HEK293 (cell line): Measurements from ENCODE around the gene SNX20.

Source experiments
- CTCF ChIA-PET: fragments of 350-600 bp; formaldehyde crosslinking; extraction: SDS; loops from one replicate; lab custom pipeline; 2021; ENCODE audit warnings: antibody characterized with exemption; lab: Yijun Ruan, JAX
- POLR2A ChIA-PET: fragments of 300-600 bp; formaldehyde crosslinking; extraction: SDS; loops from one replicate; lab custom pipeline; 2020; ENCODE audit warnings: antibody characterized with exemption, inconsistent platforms; lab: Yijun Ruan, JAX
- H3K27ac ChIP-seq: fragments of 200-500 bp; sonication (Bioruptor generic); 2 replicates; pipeline ENCODE4 v1.5.1; 2014; ENCODE audit warnings: low read depth, low read length, control low read depth, inconsistent platforms; ENCODE audit errors: extremely low read depth
- H3K36me3 ChIP-seq, 2 experiments: fragments of 200-500 bp in 1 of 2; sonication (Bioruptor generic) in 1 of 2; 1 replicate in 1 of 2; 2 replicates in 1 of 2; pipeline ENCODE4 v1.5.1; 2014 to 2017; ENCODE audit warnings: inconsistent platforms in 2 of 2, low read length in 2 of 2; ENCODE audit not compliant: control insufficient read depth in 2 of 2, insufficient read depth in 1 of 2
- H3K4me1 ChIP-seq: fragments of 200-500 bp; sonication (Bioruptor generic); 2 replicates; pipeline ENCODE4 v1.5.1; 2014; ENCODE audit warnings: mild to moderate bottlenecking, low read length, inconsistent platforms; ENCODE audit not compliant: control insufficient read depth, insufficient read depth
- H3K4me3 ChIP-seq: 2 replicates; pipeline ENCODE4 v1.5.1; 2011; ENCODE audit warnings: low read depth, mild to moderate bottlenecking, control low read depth, low read length, moderate library complexity
- H3K9me3 ChIP-seq: fragments of 200-500 bp; sonication (Bioruptor generic); 2 replicates; pipeline ENCODE4 v1.5.1; 2014; ENCODE audit warnings: low read depth, low read length, inconsistent platforms; ENCODE audit not compliant: control insufficient read depth, insufficient read depth
- BCL11B ChIP-seq: fragments of 450-650 bp; formaldehyde crosslinking; IDR thresholded peaks from 2 replicates; pipeline ENCODE4 v1.5.1; 2016; ENCODE audit warnings: low read depth, missing biosample characterization, missing genetic modification characterization
- HOXA7 ChIP-seq: sonication (generic); formaldehyde crosslinking; IDR thresholded peaks from 2 replicates; pipeline ENCODE4 v1.8.1; 2022; ENCODE audit warnings: missing genetic modification reagents, borderline replicate concordance
- RBAK ChIP-seq: fragments of 450-650 bp; formaldehyde crosslinking; IDR thresholded peaks from 2 replicates; pipeline ENCODE4 v1.5.1; 2016; ENCODE audit warnings: missing biosample characterization, missing genetic modification characterization
- SP3 ChIP-seq: fragments of 450-650 bp; formaldehyde crosslinking; IDR thresholded peaks from 2 replicates; pipeline ENCODE4 v1.5.1; 2016; ENCODE audit warnings: missing biosample characterization, missing genetic modification characterization
- ZNF146 ChIP-seq: fragments of 450-650 bp; formaldehyde crosslinking; IDR thresholded peaks from 2 replicates; pipeline ENCODE4 v1.5.1; 2016; ENCODE audit warnings: missing biosample characterization, missing genetic modification characterization
- ZNF184 ChIP-seq: fragments of 450-650 bp; IDR thresholded peaks from 2 replicates; pipeline ENCODE4 v1.5.1; 2018; ENCODE audit warnings: missing biosample characterization, mild to moderate bottlenecking, missing genetic modification characterization
- ZNF221 ChIP-seq: fragments of 450-650 bp; formaldehyde crosslinking; IDR thresholded peaks from 2 replicates; pipeline ENCODE4 v1.5.1; 2017; ENCODE audit warnings: missing biosample characterization, missing genetic modification characterization, borderline replicate concordance
- ZNF416 ChIP-seq: fragments of 450-650 bp; formaldehyde crosslinking; IDR thresholded peaks from 2 replicates; pipeline ENCODE4 v1.5.1; 2016; ENCODE audit warnings: missing biosample characterization, missing genetic modification characterization
- ZNF555 ChIP-seq: fragments of 450-650 bp; formaldehyde crosslinking; conservative IDR thresholded peaks from 2 replicates; pipeline ENCODE4 v1.5.1; 2017; ENCODE audit warnings: missing biosample characterization, mild to moderate bottlenecking, missing genetic modification characterization, inconsistent platforms
- ZNF558 ChIP-seq: fragments of 450-650 bp; formaldehyde crosslinking; IDR thresholded peaks from 2 replicates; pipeline ENCODE4 v1.5.1; 2016; ENCODE audit warnings: missing biosample characterization, missing genetic modification characterization
- ZNF610 ChIP-seq: fragments of 450-650 bp; formaldehyde crosslinking; IDR thresholded peaks from 2 replicates; pipeline ENCODE4 v1.5.1; 2016; ENCODE audit warnings: missing biosample characterization, missing genetic modification characterization, borderline replicate concordance
- ZNF660 ChIP-seq: fragments of 450-650 bp; IDR thresholded peaks from 2 replicates; pipeline ENCODE4 v1.5.1; 2018; ENCODE audit warnings: missing biosample characterization, mild to moderate bottlenecking, missing genetic modification characterization
- ZNF664 ChIP-seq: fragments of 450-650 bp; formaldehyde crosslinking; IDR thresholded peaks from 2 replicates; pipeline ENCODE4 v1.5.1; 2016; ENCODE audit warnings: missing biosample characterization, missing genetic modification characterization
- ZNF701 ChIP-seq: fragments of 450-650 bp; formaldehyde crosslinking; IDR thresholded peaks from 2 replicates; pipeline ENCODE4 v1.5.1; 2016; ENCODE audit warnings: missing biosample characterization, missing genetic modification characterization
- ZNF843 ChIP-seq: fragments of 450-650 bp; formaldehyde crosslinking; IDR thresholded peaks from 2 replicates; pipeline ENCODE4 v1.5.1; 2016; ENCODE audit warnings: missing biosample characterization, missing genetic modification characterization
- TF ChIP-seq, protein P1 (sequence below): fragments of 450-650 bp; formaldehyde crosslinking; IDR thresholded peaks from 2 replicates; pipeline ENCODE4 v1.5.1; 2016; ENCODE audit warnings: missing biosample characterization, missing genetic modification characterization
- TF ChIP-seq, protein P2 (sequence below): fragments of 450-650 bp; formaldehyde crosslinking; conservative IDR thresholded peaks from 2 replicates; pipeline ENCODE4 v1.5.1; 2016; ENCODE audit warnings: low read depth, missing biosample characterization, missing genetic modification characterization
- TF ChIP-seq, protein P3 (sequence below): fragments of 450-650 bp; formaldehyde crosslinking; IDR thresholded peaks from 2 replicates; pipeline ENCODE4 v1.5.1; 2016; ENCODE audit warnings: missing biosample characterization, missing genetic modification characterization

The SNX20 gene

DNA sequence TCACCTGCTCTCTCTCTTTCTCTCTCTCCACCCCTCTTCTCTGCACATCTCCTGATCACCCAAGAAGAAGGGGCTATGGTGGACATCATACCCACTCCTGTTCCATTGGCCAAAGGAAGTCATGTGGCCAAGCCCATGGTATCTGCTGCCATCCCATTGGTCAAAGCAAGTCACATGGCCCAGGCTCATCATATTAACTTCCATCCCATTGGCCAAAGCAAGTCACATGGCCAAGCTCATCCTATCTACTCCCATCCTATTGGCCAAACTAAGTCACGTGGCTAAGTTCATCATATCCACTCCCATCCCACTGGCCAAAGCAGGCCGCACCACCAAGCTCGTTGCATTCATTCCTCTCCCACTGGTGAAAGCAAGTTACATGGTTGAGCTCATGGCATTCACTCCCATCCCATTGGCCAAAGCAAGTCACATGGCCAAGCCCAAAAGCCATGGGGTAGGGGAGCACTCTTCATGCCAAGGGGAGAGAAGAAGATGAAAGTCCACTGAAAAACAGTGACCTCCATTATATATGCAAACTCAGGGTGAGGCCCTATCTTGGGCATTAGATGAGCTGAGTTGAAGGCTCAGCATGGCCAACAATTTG lies 29.2 kb downstream of the SNX20 start (continued):
- TF ChIP-seq, protein P1, sequence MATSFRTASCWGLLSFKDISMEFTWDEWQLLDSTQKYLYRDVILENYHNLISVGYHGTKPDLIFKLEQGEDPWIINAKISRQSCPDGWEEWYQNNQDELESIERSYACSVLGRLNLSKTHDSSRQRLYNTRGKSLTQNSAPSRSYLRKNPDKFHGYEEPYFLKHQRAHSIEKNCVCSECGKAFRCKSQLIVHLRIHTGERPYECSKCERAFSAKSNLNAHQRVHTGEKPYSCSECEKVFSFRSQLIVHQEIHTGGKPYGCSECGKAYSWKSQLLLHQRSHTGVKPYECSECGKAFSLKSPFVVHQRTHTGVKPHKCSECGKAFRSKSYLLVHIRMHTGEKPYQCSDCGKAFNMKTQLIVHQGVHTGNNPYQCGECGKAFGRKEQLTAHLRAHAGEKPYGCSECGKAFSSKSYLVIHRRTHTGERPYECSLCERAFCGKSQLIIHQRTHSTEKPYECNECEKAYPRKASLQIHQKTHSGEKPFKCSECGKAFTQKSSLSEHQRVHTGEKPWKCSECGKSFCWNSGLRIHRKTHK (tag by site-specific recombination) = no peak
- TF ChIP-seq ZNF610 (tag by site-specific recombination) (no peak), RBAK (tag by site-specific recombination) (no peak), ZNF184 (no peak), ZNF558 (no peak), SP3 (tag by site-specific recombination) (no peak), ZNF660 (tag by site-specific recombination) (no peak), ZNF555 (tag by site-specific recombination) (no peak)

DNA sequence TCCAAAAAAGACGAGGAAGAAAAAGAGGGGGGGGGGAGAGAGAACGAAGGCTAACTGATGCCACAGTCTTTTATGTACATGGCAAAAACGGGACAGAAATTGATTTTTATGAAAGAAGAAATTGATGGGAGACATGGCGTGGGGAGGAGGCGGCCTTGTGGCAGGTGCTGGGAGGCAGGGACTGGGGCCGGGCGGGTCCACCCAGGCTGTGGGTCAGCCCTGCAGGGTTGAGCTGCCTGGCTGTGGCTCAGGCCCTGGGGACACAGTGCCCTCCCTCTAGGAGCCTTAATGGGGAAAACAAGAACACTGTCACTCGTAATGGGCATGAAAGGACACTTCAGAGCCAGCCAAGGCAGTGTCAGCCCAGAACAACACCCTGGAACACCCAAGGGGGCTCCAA lies 34.8 kb downstream of the SNX20 start:
- Histone ChIP-seq H3K36me3 (no peaks in the 10 kb centered on the region), H3K4me3 (no peak overlapping the region), H3K4me1 (no peaks in the 10 kb centered on the region), H3K9me3 (no peaks in the 10 kb centered on the region), H3K27ac (no peak overlapping the region)
- ChIA-PET CTCF (no interaction called here), POLR2A (no interaction called here)
- TF ChIP-seq, protein P2, sequence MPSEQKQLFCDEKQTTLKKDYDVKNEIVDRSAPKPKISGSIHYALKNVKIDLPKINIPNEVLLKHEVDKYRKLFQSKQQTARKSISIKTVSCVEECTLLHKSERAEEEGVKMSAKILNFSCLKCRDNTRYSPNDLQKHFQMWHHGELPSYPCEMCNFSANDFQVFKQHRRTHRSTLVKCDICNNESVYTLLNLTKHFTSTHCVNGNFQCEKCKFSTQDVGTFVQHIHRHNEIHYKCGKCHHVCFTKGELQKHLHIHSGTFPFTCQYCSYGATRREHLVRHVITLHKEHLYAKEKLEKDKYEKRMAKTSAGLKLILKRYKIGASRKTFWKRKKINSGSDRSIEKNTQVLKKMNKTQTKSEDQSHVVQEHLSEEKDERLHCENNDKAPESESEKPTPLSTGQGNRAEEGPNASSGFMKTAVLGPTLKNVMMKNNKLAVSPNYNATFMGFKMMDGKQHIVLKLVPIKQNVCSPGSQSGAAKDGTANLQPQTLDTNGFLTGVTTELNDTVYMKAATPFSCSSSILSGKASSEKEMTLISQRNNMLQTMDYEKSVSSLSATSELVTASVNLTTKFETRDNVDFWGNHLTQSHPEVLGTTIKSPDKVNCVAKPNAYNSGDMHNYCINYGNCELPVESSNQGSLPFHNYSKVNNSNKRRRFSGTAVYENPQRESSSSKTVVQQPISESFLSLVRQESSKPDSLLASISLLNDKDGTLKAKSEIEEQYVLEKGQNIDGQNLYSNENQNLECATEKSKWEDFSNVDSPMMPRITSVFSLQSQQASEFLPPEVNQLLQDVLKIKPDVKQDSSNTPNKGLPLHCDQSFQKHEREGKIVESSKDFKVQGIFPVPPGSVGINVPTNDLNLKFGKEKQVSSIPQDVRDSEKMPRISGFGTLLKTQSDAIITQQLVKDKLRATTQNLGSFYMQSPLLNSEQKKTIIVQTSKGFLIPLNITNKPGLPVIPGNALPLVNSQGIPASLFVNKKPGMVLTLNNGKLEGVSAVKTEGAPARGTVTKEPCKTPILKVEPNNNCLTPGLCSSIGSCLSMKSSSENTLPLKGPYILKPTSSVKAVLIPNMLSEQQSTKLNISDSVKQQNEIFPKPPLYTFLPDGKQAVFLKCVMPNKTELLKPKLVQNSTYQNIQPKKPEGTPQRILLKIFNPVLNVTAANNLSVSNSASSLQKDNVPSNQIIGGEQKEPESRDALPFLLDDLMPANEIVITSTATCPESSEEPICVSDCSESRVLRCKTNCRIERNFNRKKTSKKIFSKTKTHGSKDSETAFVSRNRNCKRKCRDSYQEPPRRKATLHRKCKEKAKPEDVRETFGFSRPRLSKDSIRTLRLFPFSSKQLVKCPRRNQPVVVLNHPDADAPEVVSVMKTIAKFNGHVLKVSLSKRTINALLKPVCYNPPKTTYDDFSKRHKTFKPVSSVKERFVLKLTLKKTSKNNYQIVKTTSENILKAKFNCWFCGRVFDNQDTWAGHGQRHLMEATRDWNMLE (tag by site-specific recombination) = no peak
- TF ChIP-seq HOXA7 = no peak

DNA sequence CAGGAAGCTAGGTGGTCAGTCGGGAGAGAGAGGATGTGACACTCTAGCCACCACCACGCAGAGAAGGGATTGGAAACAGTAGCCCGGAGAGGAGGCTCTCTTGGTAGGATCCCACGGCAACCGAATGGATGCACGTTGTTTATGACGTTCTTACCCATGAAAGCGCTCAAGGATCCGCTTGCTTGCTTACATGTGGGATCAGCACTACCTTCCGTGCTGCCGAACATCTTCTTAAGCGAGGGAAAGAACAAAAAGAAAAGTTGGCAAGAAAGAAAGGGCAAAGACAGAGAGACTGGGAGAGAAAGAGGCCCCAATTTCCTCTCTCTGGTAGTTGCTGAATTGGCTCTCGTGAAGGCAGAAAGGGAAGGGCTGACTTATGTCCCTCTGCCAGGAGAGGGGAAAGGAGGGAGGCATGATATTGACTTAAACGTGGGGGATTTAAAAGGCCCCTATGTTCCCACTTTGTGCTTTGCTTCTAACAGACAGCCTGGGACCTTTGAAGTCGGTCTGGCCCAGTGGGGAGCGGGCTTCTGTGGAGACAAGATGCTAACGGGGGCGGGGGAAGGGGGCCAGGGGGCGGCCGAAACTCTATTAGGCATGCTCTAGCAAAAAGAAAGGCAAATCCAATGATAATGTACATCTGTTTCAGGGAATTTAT lies 35.4 kb downstream of the SNX20 start:
- Histone ChIP-seq H3K4me1 (no peaks in the 10 kb centered on the region), H3K27ac (no peak overlapping the region), H3K4me3 (no peak overlapping the region), H3K9me3 (no peaks in the 10 kb centered on the region), H3K36me3 (no peaks in the 10 kb centered on the region)
- TF ChIP-seq ZNF416 (tag by site-specific recombination) = no peak
- ChIA-PET CTCF (no interaction called here), POLR2A (no interaction called here)

DNA sequence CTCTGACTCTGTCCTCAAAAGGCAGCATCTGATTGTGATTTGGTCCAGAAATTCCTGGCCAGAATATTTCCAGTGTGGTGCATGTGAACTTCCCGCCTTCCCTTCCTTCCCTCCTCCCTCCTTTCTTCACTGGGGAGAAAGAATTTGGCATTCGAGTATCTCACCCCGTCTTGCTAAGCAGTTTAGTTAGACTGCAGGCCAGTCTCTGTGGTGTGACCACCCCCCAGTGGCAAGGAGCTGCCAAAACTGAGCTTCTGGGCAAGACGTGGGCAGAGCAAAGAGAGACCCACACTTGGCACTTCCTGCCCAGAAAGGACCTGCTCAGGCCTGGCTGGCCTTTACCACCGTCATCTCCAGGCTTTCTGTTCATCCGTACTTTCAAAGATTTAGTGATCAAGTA lies 36.4 kb downstream of the SNX20 start:
- H3K36me3 ChIP-seq = no peaks in the 10 kb centered on the region
- H3K9me3 ChIP-seq = no peaks in the 10 kb centered on the region
- TF ChIP-seq ZNF221 (tag by site-specific recombination) (no peak), ZNF146 (tag by site-specific recombination) (no peak), ZNF664 (peak; percentile 38; the same call in 1 of the 2 replicates), ZNF843 (tag by site-specific recombination) (no peak), BCL11B (no peak), ZNF701 (tag by site-specific recombination) (no peak)
- TF ChIP-seq, protein P3, sequence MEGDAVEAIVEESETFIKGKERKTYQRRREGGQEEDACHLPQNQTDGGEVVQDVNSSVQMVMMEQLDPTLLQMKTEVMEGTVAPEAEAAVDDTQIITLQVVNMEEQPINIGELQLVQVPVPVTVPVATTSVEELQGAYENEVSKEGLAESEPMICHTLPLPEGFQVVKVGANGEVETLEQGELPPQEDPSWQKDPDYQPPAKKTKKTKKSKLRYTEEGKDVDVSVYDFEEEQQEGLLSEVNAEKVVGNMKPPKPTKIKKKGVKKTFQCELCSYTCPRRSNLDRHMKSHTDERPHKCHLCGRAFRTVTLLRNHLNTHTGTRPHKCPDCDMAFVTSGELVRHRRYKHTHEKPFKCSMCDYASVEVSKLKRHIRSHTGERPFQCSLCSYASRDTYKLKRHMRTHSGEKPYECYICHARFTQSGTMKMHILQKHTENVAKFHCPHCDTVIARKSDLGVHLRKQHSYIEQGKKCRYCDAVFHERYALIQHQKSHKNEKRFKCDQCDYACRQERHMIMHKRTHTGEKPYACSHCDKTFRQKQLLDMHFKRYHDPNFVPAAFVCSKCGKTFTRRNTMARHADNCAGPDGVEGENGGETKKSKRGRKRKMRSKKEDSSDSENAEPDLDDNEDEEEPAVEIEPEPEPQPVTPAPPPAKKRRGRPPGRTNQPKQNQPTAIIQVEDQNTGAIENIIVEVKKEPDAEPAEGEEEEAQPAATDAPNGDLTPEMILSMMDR = peak; percentile 31; the same call in 1 of the 2 replicates
- no peak overlapping the region for H3K4me3 ChIP-seq
- ChIA-PET POLR2A (no interaction called here), CTCF (interaction anchor here (0.6 to 0.7 kb wide), 3 partner anchors 188 to 318 kb away, joined by 3 to 4 read pairs (median 3); no protein-coding TSS in a partner anchor)
- no peak overlapping the region for H3K27ac ChIP-seq
- H3K4me1 ChIP-seq = no peaks in the 10 kb centered on the region
